A673 (cell line): ENCODE data around the gene WDR49.

Source experiments
- CTCF ChIP-seq: fragments of 300-800, 200-600 bp; sonication (generic); conservative IDR thresholded peaks from 2 replicates; pipeline ENCODE4 v1.5.1; 2017; ENCODE audit warnings: low read depth, mild to moderate bottlenecking, antibody characterized with exemption, low read length, moderate library complexity, mixed read lengths
- EZH2 ChIP-seq: fragments of 200-600 bp; sonication (generic); IDR thresholded peaks from 2 replicates; pipeline ENCODE4 v1.6.1; 2017; ENCODE audit warnings: borderline replicate concordance, low read depth, mild to moderate bottlenecking, mixed read lengths, antibody characterized with exemption, low read length; ENCODE audit not compliant: poor library complexity, severe bottlenecking

- TF ChIP-seq CTCF = no peak
- TF ChIP-seq EZH2 = no peak
Measured at GRCh38 chr3:167489571-167489970, 164.2 kb downstream of the WDR49 start.
